Measurements from ENCODE around the gene LRRC37A.
"Not testable (repeated sequence)": the region's sequence is repeated elsewhere in the genome, so short reads cannot be mapped to it uniquely, and the experiment has no call there.

Gene LRRC37A

GRCh38 chr17:46294831-46295230 is at the start of gene LRRC37A:
TSS of gene LRRC37A (plus strand) at chr17:46295131. CDS start at chr17:46295134, 3 bp downstream.
- not testable (repeated sequence) for FAIRE-seq

GRCh38 chr17:46249153-46249552 is 45.8 kb upstream of the LRRC37A start:
- not testable (repeated sequence) for FAIRE-seq

GRCh38 chr17:46252804-46253203 is 42.1 kb upstream of the LRRC37A start:
- not testable (repeated sequence) for FAIRE-seq

GRCh38 chr17:46253722-46254121 is 41.2 kb upstream of the LRRC37A start:
- FAIRE-seq = not testable (repeated sequence)

DNA sequence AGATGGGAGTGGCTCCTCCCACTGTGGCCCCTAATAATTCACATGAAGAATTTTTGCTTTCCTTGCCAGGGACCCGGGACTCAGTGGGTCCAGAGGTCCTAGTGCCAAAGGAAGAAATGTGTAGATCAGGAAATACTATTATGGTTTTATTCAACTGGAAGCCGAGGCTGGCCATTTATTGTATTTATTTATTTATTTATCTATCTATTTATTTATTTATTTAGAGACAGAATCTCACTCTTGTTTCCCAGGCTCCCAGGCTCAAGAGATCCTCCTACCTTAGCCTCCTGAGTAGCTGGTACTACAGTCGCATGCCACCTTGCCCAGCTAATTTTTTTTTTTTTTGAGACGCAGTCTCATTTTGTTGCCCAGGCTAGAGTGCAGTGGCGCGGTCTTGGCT is 40.7 kb upstream of the LRRC37A start:
- not testable (repeated sequence) for FAIRE-seq

DNA sequence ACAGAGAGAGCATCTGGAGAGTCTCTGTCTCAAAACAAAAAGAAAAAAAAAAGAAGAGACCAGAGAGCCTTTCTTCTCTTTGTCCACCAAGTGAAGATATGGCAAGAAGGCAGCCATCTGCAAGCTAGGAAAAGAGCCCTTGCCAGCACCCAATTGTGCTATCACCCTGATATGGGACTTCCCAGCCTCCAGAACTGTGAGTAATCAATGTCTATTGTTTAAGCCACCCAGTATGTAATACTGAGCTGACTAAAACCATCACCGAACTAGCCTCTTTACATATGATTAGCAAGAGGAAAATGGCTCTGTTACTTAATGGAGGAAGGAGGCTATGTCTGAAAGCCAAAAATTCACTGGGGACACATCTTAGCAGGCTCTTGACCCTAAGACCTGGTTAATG is 38.6 kb upstream of the LRRC37A start:
- FAIRE-seq = not testable (repeated sequence)

- not testable (repeated sequence) for FAIRE-seq
These were observed 34.9 kb upstream of the LRRC37A start for GRCh38 chr17:46259845-46260661.

DNA sequence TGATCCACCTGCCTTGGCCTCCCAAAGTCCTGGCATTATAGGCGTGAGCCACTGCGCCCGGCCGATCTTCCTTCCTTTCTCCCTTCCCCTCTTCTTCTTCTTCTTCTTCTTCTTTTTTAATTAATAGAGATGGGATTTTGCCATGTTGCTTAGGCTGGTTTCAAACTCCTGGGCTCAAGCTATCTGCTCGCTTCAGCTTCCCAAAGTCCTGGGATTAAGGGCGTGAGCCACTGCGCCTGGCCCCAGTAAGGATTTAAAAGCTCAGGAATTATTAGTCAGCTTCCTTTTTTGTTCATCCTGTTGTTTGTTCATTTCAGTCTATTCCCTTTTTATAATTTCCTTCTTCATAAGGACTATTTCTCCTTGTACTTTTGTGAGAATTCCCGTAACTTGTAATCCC is 32.7 kb upstream of the LRRC37A start:
- no peak for FAIRE-seq

- no peak for FAIRE-seq
These were observed 30.3 kb upstream of the LRRC37A start for GRCh38 chr17:46264456-46265198.

GRCh38 chr17:46266063-46266655 is 28.8 kb upstream of the LRRC37A start:
- not testable (repeated sequence) for FAIRE-seq

DNA sequence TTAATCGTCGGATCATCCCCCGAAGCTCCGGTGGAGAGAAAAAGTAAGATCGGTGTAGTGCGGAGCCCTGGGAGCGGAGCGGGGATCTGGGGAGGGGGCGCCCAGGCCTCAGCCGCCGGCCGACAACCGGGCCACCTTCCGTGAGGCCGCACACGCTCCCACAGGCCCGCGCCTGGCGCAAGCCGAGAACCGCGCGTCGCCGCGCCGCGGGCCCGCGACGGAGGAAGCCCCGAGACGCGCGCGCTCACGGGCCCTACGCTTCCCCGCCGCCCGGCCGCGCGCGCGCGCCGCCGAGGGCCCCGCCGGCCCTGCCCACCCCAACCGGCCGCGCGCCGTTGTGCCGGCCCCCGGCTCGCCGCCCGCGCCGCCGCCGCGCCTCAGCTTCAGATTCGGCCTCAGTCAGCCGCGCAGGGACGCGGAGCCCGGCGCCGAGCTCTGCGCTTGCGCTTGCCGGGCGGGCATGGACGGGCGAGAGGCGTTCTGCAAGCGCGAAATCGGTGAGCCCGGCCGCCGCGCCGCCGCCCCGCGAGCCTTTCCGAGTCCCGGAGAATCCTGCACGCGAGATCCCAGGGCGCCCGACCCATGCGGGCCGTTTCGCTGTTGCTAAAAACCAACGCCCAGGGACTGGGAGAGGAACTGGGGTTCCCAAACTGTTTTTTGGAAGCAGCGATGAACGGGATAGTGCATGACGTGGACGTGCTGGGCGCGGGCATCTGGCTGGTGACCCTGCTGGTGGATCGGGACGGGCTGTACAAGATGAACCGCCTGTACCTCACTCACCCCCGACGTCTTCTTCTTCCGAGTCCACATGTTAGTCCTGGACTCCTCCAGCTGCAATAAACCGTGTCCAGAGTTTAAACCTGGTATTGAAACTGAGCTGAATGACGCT is 28.0 kb upstream of the LRRC37A start:
- no peak for FAIRE-seq

- no peak for FAIRE-seq
These were observed 24.9 kb upstream of the LRRC37A start for GRCh38 chr17:46270032-46270431.

- no peak for FAIRE-seq
These were observed 21.2 kb upstream of the LRRC37A start for GRCh38 chr17:46273541-46274236.

- FAIRE-seq = no peak
These were observed 20.7 kb upstream of the LRRC37A start for GRCh38 chr17:46274238-46274637.

DNA sequence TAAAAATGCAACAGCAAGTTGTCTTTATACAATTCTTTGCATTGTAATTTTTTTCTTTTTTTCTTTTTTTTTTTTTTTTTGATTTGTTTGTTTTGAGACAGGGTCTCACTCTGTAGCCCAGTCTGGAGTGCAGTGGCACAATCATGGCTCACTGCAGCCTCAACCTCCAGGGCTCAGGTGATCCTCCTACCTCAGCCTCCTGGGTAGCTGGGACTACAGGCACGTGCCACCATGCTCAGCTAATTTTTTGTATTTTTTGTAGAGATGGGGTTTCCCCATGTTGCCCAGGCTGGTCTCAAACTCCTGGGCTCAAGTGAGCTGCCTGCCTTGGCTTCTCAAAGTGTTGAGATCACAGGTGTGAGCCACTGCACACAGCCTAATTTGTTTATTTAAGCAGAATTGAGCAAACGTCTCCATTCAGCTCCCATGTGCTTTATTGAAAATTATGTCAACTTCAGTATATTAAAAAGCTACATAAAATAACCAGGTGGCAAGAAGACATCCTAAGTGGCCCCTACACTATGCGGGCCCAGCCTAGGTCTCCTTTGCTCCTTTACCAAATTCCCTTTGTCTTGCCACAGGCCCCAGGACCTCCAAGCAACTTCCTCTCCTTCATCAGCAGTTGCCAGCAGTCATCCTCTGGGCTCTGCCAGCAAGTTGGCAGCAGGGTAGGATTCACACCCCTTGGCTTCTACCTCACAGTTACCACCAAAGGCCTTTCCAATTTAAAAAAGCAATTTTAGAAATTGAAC is 18.0 kb upstream of the LRRC37A start:
- FAIRE-seq = not testable (repeated sequence)

GRCh38 chr17:46281336-46281735 is 13.6 kb upstream of the LRRC37A start:
- not testable (repeated sequence) for FAIRE-seq

DNA sequence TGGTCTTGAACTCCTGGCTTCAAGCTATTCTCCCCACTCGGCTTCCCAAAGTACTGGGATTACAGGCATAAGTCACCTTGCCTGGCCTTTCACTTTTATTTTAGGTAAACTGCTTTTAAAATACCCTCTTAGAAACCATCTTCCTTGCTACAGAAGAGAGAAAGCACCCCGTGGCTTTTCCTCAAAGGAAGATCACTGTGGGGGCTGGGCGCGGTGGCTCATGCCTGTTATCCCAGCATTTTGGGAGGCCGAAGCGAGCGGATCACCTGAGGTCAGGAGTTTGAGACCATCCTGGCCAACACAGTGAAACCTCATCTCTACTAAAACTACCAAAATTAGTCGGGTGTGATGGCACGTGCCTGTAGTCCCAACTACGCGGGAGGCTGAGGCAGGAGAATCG is 12.3 kb upstream of the LRRC37A start:
- FAIRE-seq = not testable (repeated sequence)

- not testable (repeated sequence) for FAIRE-seq
These were observed 10.5 kb upstream of the LRRC37A start for GRCh38 chr17:46284467-46284866.

- not testable (repeated sequence) for FAIRE-seq
These were observed 9.4 kb upstream of the LRRC37A start for GRCh38 chr17:46285500-46285899.

DNA sequence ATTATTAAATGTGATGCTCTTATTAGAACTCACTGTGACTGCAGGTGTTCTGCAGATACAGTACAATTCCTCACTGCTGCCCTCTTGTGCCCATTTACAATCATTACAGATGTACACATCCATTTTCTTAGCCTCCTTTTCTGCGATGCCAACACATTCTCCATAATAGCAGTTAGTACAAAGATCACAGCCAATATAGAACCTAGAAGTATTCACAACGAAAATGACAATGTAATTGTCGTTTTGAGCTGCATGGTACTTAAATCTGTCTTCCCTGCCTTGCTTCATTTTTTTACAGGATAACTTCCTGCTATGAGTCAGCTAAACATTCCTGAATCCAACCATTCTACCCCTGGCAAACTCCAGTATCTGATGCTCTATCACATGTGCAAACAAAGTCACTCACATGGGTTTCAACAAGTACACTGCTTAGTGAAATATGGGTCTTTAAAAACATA is 8.1 kb upstream of the LRRC37A start:
- FAIRE-seq = not testable (repeated sequence)

DNA sequence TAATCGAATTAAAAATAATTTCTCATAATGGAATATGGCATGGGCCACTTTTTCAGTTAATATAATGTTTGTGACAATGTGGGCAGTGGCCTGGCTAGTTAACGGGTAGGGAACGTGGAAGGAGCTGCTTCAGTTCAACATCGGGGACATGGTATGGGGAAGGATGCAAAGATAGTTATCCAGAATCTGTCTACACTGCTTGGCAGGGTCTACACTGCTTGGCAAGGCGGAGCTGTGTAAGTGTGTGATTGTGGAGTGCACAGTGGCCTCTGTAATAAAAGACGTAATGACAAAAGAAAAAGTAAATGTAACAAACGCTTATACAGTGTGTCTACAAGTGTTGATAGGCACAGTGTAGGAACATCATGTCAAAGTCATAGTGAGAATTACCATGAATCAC is 7.3 kb upstream of the LRRC37A start:
- not testable (repeated sequence) for FAIRE-seq

All from colon (tissue), 2 donors.